ENCODE measurements around the gene COBLL1.

The COBLL1 gene

GRCh38 chr2:164818149-164819136 is 23.2 kb downstream of the COBLL1 start:
- DNase-seq (ENCODE audit: low spot score): no peak
- peak; percentile 40 for FAIRE-seq

DNA sequence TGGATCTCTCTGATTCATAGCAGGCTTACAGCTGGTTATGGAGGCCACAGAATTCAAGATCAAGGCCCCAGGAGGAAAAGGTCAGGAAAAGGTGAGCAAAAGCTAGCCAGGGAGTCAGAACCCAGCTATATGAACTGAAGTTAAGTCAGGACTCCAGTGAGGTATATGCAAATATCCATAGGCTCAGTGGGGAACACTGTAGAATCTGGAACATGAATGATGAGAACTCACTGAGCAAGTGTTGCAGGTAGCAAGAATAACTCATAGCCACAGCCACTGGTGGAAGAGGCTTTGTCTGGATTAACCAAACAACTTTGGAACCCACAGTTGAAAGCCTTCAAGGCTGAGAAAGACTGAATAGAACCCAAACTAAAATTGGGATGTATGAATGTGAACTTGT is 24.7 kb downstream of the COBLL1 start:
- FAIRE-seq (no peak), DNase-seq (ENCODE audit: low spot score) (no peak)

DNA sequence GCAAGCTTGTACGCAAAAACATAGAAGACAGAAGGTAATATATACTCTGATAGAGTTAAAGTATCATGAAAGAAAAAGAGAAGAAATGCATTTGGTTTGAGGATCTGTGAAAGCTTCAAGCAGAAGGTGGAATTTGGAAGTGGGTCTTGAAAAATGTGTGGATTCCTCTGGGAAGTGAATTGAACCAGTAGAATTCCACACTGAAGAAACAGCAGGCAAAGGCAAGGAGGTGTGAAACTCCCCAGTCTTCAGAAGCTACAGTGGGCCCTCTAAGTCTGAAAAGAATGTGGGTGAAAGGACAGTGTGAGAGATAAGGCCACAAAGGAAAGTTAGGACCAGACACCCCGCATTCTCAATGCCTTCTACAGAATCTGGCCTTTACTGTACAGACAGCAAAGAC is 25.6 kb downstream of the COBLL1 start:
- FAIRE-seq (no peak), DNase-seq (ENCODE audit: low spot score) (no peak)

GRCh38 chr2:164815071-164815793 is 26.4 kb downstream of the COBLL1 start:
- DNase-seq (ENCODE audit: low spot score): no peak
- no peak for FAIRE-seq

GRCh38 chr2:164813535-164813934 is 28.1 kb downstream of the COBLL1 start:
- DNase-seq (ENCODE audit: low spot score) (no peak), FAIRE-seq (no peak)

DNA sequence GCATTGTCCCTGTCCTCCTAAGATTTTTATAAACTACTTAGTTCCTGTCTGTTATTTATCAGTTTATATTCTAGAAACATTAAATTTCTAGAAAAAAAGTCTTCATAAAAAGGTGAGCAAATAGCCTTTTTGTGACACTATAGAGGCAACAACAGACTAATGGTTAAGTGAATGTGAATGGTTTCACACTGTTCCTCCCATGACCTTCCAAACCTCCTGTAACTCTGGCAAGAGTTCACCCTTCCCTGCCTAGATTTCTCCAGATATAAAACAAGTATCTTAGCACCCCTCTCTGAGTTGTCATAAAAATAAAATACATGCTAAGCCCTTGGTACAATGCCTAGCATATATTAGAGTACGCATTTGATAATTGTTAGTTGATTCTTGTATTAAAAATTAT is 29.2 kb downstream of the COBLL1 start:
- DNase-seq (ENCODE audit: low spot score): no peak
- FAIRE-seq: no peak

GRCh38 chr2:164811819-164812218 is 29.8 kb downstream of the COBLL1 start:
- FAIRE-seq (no peak), DNase-seq (ENCODE audit: low spot score) (no peak)

GRCh38 chr2:164810843-164811242 is 30.8 kb downstream of the COBLL1 start:
- no peak for DNase-seq (ENCODE audit: low spot score)

GRCh38 chr2:164808776-164809175 is 32.8 kb downstream of the COBLL1 start:
- DNase-seq (ENCODE audit: low spot score) (no peak), FAIRE-seq (no peak)

More at GRCh38 chr2:164810843-164811242, 30.8 kb downstream of the COBLL1 start:
- FAIRE-seq: no peak

DNA sequence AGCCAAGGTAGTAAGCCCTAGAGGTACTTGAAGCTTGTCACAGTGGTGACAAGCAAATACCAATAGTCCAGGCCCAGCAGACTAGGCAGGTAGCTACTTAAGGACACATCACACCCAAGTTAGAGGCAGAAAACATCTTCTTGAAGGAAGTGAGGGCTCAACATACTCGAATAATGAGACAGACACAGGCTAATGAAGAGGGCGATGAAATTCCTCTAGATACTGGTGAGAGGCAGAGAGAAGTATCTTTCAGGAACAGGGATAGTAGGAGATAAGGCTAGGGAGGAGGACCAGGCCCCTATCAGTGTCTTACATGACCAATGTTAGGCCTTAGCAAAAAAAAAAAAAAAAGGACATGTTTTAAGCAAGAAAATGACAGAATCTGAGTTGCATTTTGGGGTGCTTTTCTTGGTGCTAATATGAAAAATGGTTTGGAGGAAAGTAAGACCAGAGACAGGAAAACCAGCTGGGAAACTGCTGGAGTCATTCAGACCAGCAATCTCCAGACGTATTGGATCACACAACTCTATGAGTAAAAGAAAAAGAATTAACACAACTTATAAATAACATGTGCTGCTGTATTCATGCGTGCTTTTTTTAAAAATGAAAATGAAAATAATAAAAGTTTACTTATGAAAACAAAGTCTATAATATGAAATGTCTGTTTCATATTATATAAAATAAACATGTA is 37.7 kb downstream of the COBLL1 start:
- DNase-seq (ENCODE audit: low spot score) (no peak), FAIRE-seq (peak; percentile 66)

DNA sequence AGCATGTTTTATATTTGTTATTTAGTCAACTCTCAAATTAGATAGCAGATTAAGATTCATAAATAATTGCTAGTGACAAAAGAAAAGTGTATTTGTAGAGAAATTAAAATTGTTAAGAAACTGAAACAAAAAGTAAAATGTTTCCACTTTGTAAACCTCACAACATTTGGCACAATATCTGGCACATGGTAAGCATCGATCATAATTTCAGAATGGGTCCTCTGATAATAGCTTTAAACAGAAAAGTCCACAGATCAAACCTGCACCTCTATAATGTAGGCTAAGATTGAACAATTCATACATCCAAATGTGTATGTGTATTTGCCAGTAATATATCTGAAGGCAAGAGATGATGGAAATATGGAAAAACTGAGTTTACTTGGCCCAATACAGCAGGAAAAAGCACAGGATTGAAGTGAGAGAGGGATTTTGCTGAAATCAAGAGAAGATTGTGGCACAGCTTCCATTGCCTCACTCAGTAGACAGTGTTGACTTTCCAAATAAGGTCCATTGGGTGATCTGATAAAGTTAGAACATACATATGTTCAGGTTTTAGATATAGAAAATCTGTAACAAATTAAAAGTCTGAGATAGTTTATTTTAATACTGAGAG is 39.4 kb downstream of the COBLL1 start:
- no peak for DNase-seq (ENCODE audit: low spot score)
- FAIRE-seq: no peak

GRCh38 chr2:164800572-164800971 is 41.1 kb downstream of the COBLL1 start:
- no peak for FAIRE-seq
- DNase-seq (ENCODE audit: low spot score): no peak

GRCh38 chr2:164797627-164798026 is 44.0 kb downstream of the COBLL1 start:
- no peak for DNase-seq (ENCODE audit: low spot score)
- no peak for FAIRE-seq

DNA sequence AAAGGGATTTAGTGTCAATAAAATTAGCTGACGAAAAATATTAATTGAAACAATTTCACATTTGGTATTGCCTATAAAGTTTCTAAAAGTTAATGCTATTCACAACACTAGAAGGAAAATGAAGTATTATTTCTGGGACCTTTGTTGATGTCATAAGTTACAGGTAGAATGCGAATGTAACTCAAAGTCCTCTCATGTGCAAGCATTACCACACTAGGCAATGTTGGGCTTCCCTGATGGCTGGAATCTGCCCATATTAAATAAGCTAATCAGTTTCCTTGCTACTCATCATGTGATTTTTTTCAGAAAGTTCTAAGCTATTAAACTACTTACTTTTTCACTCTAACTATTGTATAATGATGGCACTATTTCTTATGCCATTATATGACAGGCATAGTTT is 44.6 kb downstream of the COBLL1 start:
- no peak for FAIRE-seq

GRCh38 chr2:164794432-164795231 is 47.0 kb downstream of the COBLL1 start:
- DNase-seq (ENCODE audit: low spot score) (no peak), FAIRE-seq (no peak)

More for the DNA sequence above, 44.6 kb downstream of the COBLL1 start:
- no peak for DNase-seq (ENCODE audit: low spot score)

- FAIRE-seq: no peak
- no peak for DNase-seq (ENCODE audit: low spot score)
These were observed 47.6 kb downstream of the COBLL1 start for GRCh38 chr2:164794016-164794415.

GRCh38 chr2:164793529-164793928 is 48.1 kb downstream of the COBLL1 start:
- FAIRE-seq (no peak), DNase-seq (ENCODE audit: low spot score) (no peak)

GRCh38 chr2:164792316-164793170 is 49.1 kb downstream of the COBLL1 start:
- DNase-seq (ENCODE audit: low spot score) (no peak), FAIRE-seq (no peak)

GRCh38 chr2:164789968-164790367 is 51.7 kb downstream of the COBLL1 start:
- FAIRE-seq (no peak), DNase-seq (ENCODE audit: low spot score) (no peak)

- DNase-seq (ENCODE audit: low spot score) (no peak), FAIRE-seq (no peak)
These were observed 54.8 kb downstream of the COBLL1 start for GRCh38 chr2:164786787-164787186.
